GM20000 (cell line): ENCODE data around the gene MRGPRX3.

Experiments
- DNase-seq: peaks from one replicate; pipeline ENCODE4 v3.0.0; 2012; ENCODE audit warnings: low spot score
- TF ChIP-seq, protein P1 (sequence below): IDR thresholded peaks from 2 replicates; pipeline ENCODE4 v1.5.1; 2012; ENCODE audit warnings: mild to moderate bottlenecking, control low read depth; ENCODE audit errors: extremely low read depth, missing control alignments

Gene MRGPRX3

GRCh38 chr11:18171377-18172000 is 39.1 kb downstream of the MRGPRX3 start:
- DNase-seq, result no peak
- TF ChIP-seq, protein P1, sequence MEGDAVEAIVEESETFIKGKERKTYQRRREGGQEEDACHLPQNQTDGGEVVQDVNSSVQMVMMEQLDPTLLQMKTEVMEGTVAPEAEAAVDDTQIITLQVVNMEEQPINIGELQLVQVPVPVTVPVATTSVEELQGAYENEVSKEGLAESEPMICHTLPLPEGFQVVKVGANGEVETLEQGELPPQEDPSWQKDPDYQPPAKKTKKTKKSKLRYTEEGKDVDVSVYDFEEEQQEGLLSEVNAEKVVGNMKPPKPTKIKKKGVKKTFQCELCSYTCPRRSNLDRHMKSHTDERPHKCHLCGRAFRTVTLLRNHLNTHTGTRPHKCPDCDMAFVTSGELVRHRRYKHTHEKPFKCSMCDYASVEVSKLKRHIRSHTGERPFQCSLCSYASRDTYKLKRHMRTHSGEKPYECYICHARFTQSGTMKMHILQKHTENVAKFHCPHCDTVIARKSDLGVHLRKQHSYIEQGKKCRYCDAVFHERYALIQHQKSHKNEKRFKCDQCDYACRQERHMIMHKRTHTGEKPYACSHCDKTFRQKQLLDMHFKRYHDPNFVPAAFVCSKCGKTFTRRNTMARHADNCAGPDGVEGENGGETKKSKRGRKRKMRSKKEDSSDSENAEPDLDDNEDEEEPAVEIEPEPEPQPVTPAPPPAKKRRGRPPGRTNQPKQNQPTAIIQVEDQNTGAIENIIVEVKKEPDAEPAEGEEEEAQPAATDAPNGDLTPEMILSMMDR, result no peak

GRCh38 chr11:18172666-18173065 is 40.3 kb downstream of the MRGPRX3 start, which contains the start of gene MRGPRX4:
Gene MRGPRX4 (plus strand): TSS chr11:18172837. CDS start chr11:18173257, 420 bp downstream.
- no peak for DNase-seq
- TF ChIP-seq, protein P1, result no peak

GRCh38 chr11:18173225-18173866 is 41.0 kb downstream of the MRGPRX3 start:
- no peak for DNase-seq
- TF ChIP-seq, protein P1, result no peak
